WTC11 (cell line): ENCODE data around the gene BOC.

Source experiments
- E2F5 ChIP-seq: sonication (generic); formaldehyde crosslinking; IDR thresholded peaks from 2 replicates; pipeline ENCODE4 v1.8.1; 2022; ENCODE audit warnings: mild to moderate bottlenecking, moderate library complexity, missing genetic modification reagents
- ESRRA ChIP-seq: sonication (generic); formaldehyde crosslinking; IDR thresholded peaks from 2 replicates; pipeline ENCODE4 v1.8.1; 2022; ENCODE audit warnings: mild to moderate bottlenecking, missing genetic modification reagents, borderline replicate concordance
- JUN ChIP-seq: sonication (generic); formaldehyde crosslinking; IDR thresholded peaks from 2 replicates; pipeline ENCODE4 v1.8.0; 2023; ENCODE audit warnings: mild to moderate bottlenecking, missing genetic modification reagents
- MAX ChIP-seq: sonication (generic); formaldehyde crosslinking; IDR thresholded peaks from 2 replicates; pipeline ENCODE4 v1.8.0; 2022; ENCODE audit warnings: mild to moderate bottlenecking, missing genetic modification reagents
- MLX ChIP-seq: sonication (generic); formaldehyde crosslinking; IDR thresholded peaks from 2 replicates; pipeline ENCODE4 v1.8.1; 2023; ENCODE audit warnings: mild to moderate bottlenecking, missing genetic modification reagents, moderate library complexity
- MYBL2 ChIP-seq: sonication (generic); formaldehyde crosslinking; IDR thresholded peaks from 2 replicates; pipeline ENCODE4 v1.8.1; 2023; ENCODE audit warnings: mild to moderate bottlenecking, moderate library complexity, missing genetic modification reagents
- SMAD4 ChIP-seq: sonication (generic); formaldehyde crosslinking; IDR thresholded peaks from 2 replicates; pipeline ENCODE4 v1.8.0; 2022; ENCODE audit warnings: mild to moderate bottlenecking, missing genetic modification reagents
- ZBTB21 ChIP-seq: sonication (generic); formaldehyde crosslinking; IDR thresholded peaks from 2 replicates; pipeline ENCODE4 v1.8.1; 2023; ENCODE audit warnings: mild to moderate bottlenecking, missing genetic modification reagents, borderline replicate concordance
- ZNF138 ChIP-seq: sonication (generic); formaldehyde crosslinking; conservative IDR thresholded peaks from 2 replicates; pipeline ENCODE4 v1.8.1; 2022; ENCODE audit warnings: mild to moderate bottlenecking, moderate library complexity, missing genetic modification reagents
- TF ChIP-seq, protein P1 (sequence below): fragments of 200-600 bp; IDR thresholded peaks from 2 replicates; pipeline ENCODE4 v1.8.0; 2022; ENCODE audit warnings: antibody characterized with exemption

DNA sequence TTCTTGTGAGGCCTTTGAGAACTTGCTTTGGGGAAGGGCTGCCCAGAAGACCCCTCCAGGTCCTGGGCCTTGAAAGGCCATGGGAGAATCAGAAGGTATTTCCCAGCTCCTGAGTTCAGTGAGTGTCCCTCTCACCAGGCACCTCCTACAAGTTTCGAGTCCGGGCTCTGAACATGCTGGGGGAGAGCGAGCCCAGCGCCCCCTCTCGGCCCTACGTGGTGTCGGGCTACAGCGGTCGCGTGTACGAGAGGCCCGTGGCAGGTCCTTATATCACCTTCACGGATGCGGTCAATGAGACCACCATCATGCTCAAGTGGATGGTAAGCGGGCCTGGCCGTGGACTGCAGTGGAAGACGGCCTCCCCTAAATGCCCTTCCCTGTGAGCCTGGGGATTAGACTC lies 68.3 kb downstream of the BOC start:
- TF ChIP-seq, protein P1, sequence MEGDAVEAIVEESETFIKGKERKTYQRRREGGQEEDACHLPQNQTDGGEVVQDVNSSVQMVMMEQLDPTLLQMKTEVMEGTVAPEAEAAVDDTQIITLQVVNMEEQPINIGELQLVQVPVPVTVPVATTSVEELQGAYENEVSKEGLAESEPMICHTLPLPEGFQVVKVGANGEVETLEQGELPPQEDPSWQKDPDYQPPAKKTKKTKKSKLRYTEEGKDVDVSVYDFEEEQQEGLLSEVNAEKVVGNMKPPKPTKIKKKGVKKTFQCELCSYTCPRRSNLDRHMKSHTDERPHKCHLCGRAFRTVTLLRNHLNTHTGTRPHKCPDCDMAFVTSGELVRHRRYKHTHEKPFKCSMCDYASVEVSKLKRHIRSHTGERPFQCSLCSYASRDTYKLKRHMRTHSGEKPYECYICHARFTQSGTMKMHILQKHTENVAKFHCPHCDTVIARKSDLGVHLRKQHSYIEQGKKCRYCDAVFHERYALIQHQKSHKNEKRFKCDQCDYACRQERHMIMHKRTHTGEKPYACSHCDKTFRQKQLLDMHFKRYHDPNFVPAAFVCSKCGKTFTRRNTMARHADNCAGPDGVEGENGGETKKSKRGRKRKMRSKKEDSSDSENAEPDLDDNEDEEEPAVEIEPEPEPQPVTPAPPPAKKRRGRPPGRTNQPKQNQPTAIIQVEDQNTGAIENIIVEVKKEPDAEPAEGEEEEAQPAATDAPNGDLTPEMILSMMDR: peak; percentile 14; the same call in 1 of the 2 replicates
- no peak for TF ChIP-seq E2F5 (CRISPR knock-in tag)
- TF ChIP-seq MYBL2 (CRISPR knock-in tag): no peak
- no peak for TF ChIP-seq JUN (CRISPR knock-in tag)
- no peak for TF ChIP-seq ZBTB21
- TF ChIP-seq SMAD4 (CRISPR knock-in tag): no peak
- no peak for TF ChIP-seq ESRRA (CRISPR knock-in tag)
- TF ChIP-seq MLX (CRISPR knock-in tag): no peak
- no peak for TF ChIP-seq ZNF138 (CRISPR knock-in tag)
- TF ChIP-seq MAX (CRISPR knock-in tag): no peak
